ENCODE measurements around the gene ZNRF2. TPM values are rescaled to one million over a fixed set of nuclear protein-coding genes. Genes with fewer than 3 reads are reported as not detected.

ZNRF2 gene
- total and polyA plus RNA-seq, 2 of the 4 experiments (the other 2 are of a cell fraction): 0.31 to 0.54 TPM

DNA sequence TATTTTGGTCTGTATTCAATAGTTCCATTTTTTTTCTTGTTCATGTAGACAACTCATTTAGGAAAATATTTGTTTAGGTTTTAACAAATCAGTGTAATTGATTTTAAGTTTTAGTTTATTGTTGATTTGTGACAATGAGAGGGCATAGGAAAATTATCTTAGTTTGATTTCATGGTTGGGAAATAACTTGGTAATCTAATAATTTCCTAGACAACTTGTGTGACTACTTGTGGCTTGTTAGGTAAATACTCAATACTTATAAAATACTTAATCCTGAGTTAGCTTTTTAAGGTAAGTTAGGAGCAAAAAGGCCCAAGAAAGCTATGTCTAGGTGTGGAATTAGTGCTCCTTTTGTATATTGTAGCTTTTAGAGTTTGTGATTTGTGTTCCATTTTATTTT, 65.4 kb downstream of the ZNRF2 start:
- no peak overlapping the region for H3K18ac ChIP-seq (ENCODE audit: low read depth, low read length)
- no peak overlapping the region for H4K91ac ChIP-seq (ENCODE audit: insufficient read depth, low read depth, low read length)
- H3K4me3 ChIP-seq (ENCODE audit: insufficient read depth, low read depth, low read length): no peak overlapping the region
- CTCF ChIA-PET: interaction anchor here (0.6 to 2.4 kb wide), 2 partner anchors 10 to 60 kb away, joined by 3 to 7 read pairs; no protein-coding TSS in a partner anchor
- no peak overlapping the region for H2BK20ac ChIP-seq (ENCODE audit: low read depth, low read length)
- no peak overlapping the region for H3K9ac ChIP-seq (ENCODE audit: low read depth, low read length)
- no TSS peak for BruUV-seq (replicated peaks)
- H3K9me1 ChIP-seq (ENCODE audit: insufficient read depth, low read length): no peaks in the 10 kb centered on the region
- H3K14ac ChIP-seq (replicated peaks; ENCODE audit: low read depth, low read length): no peak overlapping the region
- no peak overlapping the region for H2BK15ac ChIP-seq (ENCODE audit: low read depth, low read length)
- in situ Hi-C loops (cut with MboI; ENCODE audit: low sequenced_read_pairs) (no loop called here), dilution Hi-C loops (cut with HindIII; ENCODE audit: low sequenced_read_pairs, unreplicated experiment) (no loop called here), intact Hi-C loops (cut with micrococcal nuclease) (loop anchor here (5.0 kb wide), 1 partner anchor 63 kb away; no protein-coding TSS in a partner anchor)
- H4K5ac ChIP-seq (ENCODE audit: low read depth, low read length): no peak overlapping the region
- H4K8ac ChIP-seq (ENCODE audit: low read depth in 2 of 2, low read length in 2 of 2): no peak overlapping the region
- no peak overlapping the region for H3K4me2 ChIP-seq (ENCODE audit: low read depth, low read length)
- H2AK9ac ChIP-seq (replicated peaks; ENCODE audit: low read depth, low read length, poor library complexity): no peak overlapping the region
- ATAC-seq (ENCODE audit: low read depth) (no peak), DNase-seq (no peak)
- no peak overlapping the region for H2AFZ ChIP-seq (replicated peaks; ENCODE audit: low read length, poor library complexity)
- no peaks in the 10 kb centered on the region for H3K36me3 ChIP-seq (ENCODE audit: control insufficient read depth, insufficient read depth, low read length)
- POLR2A ChIA-PET (ENCODE audit: unreplicated experiment): no interaction called here
- H2BK120ac ChIP-seq (ENCODE audit: low read depth, low read length): no peak overlapping the region
- no peaks in the 10 kb centered on the region for H4K20me1 ChIP-seq (ENCODE audit: insufficient read depth, low read length)
- no peak overlapping the region for H3K27ac ChIP-seq (ENCODE audit: insufficient read depth, low read length)
- no peak overlapping the region for H3K23ac ChIP-seq (ENCODE audit: low read depth, low read length)
- no peaks in the 10 kb centered on the region for H3K27me3 ChIP-seq (ENCODE audit: control insufficient read depth, insufficient read depth, low read length)
- no peak overlapping the region for H3K56ac ChIP-seq (ENCODE audit: extremely low read depth, insufficient read depth, low read length)
- no peak overlapping the region for H3K4ac ChIP-seq (ENCODE audit: low read depth, low read length)
- no peaks in the 10 kb centered on the region for H3K9me3 ChIP-seq (ENCODE audit: control insufficient read depth, insufficient read depth, low read length)
- H2BK5ac ChIP-seq (ENCODE audit: low read depth, low read length, poor library complexity, severe bottlenecking): no peak overlapping the region
- no peak for TF ChIP-seq CEBPB (IDR thresholded peaks at IDR 0.05; ENCODE audit: low read depth, low read length)
- H3K79me1 ChIP-seq (ENCODE audit: low read depth in 1 of 2, low read length in 2 of 2): no peaks in the 10 kb centered on the region
- peaks cover 2% of the 10 kb centered on the region; the same call in 1 of the 2 replicates for H3K4me1 ChIP-seq (ENCODE audit: control insufficient read depth, insufficient read depth, low read length)
- no peak overlapping the region for H2AK5ac ChIP-seq (ENCODE audit: low read depth, low read length)

All from IMR-90 (cell line).